Measurements from ENCODE around the gene RAB11FIP3. TPM values are rescaled to one million over a fixed set of nuclear protein-coding genes. Genes with fewer than 3 reads are reported as not detected.

Gene RAB11FIP3
- total RNA-seq, 1 experiment from 2014 or later, result 38.4 TPM

DNA sequence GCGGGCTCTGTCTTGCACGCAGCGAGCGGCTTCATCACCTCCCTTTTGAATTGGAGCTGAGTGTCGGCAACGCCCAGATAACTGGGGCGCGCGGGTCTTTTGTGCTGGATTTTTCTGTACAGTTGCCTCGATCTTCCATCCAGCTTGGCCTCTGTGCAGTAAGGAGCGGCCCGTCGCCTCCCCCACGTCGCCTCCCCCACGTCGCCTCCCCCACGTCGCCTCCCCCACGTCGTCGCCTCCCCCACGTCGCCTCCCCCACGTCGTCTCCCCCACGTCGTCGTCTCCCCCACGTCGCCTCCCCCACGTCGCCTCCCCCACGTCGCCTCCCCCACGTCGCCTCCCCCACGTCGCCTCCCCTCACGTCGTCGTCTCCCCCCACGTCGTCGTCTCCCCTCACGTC lies 119.1 kb downstream of the RAB11FIP3 start:
- peaks cover 41% of the 10 kb centered on the region for H3K79me2 ChIP-seq (ENCODE audit: low read depth)
- ChIA-PET CTCF (no interaction called here), POLR2A (ENCODE audit: unreplicated experiment) (no interaction called here)
- H3K27ac ChIP-seq, result no peak overlapping the region
- H3K4me1 ChIP-seq (replicated peaks; ENCODE audit: insufficient read depth), result no peaks in the 10 kb centered on the region
- no peaks in the 10 kb centered on the region for H3K27me3 ChIP-seq (ENCODE audit: insufficient read depth, low read depth)
- no peaks in the 10 kb centered on the region for H3K9me3 ChIP-seq (ENCODE audit: insufficient read depth, low read depth)
- no peak for DNase-seq
- intact Hi-C loops (cut with micrococcal nuclease; ENCODE audit: unreplicated experiment), result no loop called here
- no peaks in the 10 kb centered on the region for H3K36me3 ChIP-seq (ENCODE audit: low read depth)
- H3K4me2 ChIP-seq, result no peak overlapping the region
- H3F3A ChIP-seq (ENCODE audit: insufficient read depth, low read depth), result no peaks in the 10 kb centered on the region
- H4K20me1 ChIP-seq (ENCODE audit: insufficient read depth), result peaks cover 48% of the 10 kb centered on the region
- H3K4me3 ChIP-seq, result no peak overlapping the region
- TF ChIP-seq, protein P1, sequence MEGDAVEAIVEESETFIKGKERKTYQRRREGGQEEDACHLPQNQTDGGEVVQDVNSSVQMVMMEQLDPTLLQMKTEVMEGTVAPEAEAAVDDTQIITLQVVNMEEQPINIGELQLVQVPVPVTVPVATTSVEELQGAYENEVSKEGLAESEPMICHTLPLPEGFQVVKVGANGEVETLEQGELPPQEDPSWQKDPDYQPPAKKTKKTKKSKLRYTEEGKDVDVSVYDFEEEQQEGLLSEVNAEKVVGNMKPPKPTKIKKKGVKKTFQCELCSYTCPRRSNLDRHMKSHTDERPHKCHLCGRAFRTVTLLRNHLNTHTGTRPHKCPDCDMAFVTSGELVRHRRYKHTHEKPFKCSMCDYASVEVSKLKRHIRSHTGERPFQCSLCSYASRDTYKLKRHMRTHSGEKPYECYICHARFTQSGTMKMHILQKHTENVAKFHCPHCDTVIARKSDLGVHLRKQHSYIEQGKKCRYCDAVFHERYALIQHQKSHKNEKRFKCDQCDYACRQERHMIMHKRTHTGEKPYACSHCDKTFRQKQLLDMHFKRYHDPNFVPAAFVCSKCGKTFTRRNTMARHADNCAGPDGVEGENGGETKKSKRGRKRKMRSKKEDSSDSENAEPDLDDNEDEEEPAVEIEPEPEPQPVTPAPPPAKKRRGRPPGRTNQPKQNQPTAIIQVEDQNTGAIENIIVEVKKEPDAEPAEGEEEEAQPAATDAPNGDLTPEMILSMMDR (conservative IDR thresholded peaks at IDR 0.05), result no peak
- no peak for TF ChIP-seq EZH2 (IDR thresholded peaks at IDR 0.05; ENCODE audit: low read depth)
- BruUV-seq (replicated peaks), result no TSS peak
- H3K9me2 ChIP-seq (ENCODE audit: insufficient read depth), result no peaks in the 10 kb centered on the region
- H2AFZ ChIP-seq, result no peak overlapping the region

DNA sequence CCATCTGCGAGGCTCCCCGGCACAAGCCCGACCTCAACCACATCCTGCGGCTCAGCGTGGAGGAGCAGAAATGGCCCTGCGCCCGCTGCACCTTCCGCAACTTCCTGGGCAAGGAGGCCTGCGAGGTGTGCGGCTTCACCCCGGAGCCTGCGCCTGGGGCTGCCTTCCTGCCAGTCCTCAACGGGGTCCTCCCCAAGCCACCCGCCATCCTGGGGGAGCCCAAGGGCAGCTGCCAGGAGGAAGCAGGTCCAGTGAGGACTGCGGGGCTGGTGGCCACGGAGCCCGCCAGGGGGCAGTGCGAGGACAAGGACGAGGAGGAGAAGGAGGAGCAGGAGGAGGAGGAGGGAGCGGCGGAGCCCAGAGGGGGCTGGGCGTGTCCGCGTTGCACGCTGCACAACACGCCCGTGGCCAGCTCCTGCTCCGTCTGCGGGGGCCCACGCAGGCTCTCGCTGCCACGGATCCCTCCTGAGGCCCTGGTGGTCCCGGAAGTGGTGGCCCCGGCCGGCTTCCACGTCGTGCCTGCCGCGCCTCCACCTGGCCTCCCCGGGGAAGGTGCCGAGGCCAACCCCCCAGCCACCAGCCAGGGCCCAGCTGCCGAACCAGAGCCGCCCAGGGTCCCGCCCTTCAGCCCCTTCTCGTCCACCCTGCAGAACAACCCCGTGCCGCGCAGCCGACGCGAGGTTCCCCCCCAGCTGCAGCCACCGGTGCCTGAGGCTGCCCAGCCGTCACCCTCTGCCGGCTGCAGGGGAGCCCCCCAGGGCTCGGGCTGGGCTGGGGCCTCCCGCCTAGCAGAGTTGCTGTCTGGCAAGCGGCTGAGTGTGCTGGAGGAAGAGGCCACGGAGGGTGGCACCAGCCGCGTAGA lies 121.7 kb downstream of the RAB11FIP3 start:
- DNase-seq, result no peak
- H3K27me3 ChIP-seq (ENCODE audit: insufficient read depth, low read depth), result no peaks in the 10 kb centered on the region
- TF ChIP-seq, protein P1 (conservative IDR thresholded peaks at IDR 0.05), result no peak
- no peak for TF ChIP-seq EZH2 (IDR thresholded peaks at IDR 0.05; ENCODE audit: low read depth)
- no TSS peak for BruUV-seq (replicated peaks)
- H3K9me3 ChIP-seq (ENCODE audit: insufficient read depth, low read depth), result no peaks in the 10 kb centered on the region
- ChIA-PET POLR2A (ENCODE audit: unreplicated experiment) (no interaction called here), CTCF (no interaction called here)
- no peaks in the 10 kb centered on the region for H3K9me2 ChIP-seq (ENCODE audit: insufficient read depth)
- peaks cover 19% of the 10 kb centered on the region for H3K79me2 ChIP-seq (ENCODE audit: low read depth)
- no peaks in the 10 kb centered on the region for H3K36me3 ChIP-seq (ENCODE audit: low read depth)
- no peak overlapping the region for H3K27ac ChIP-seq
- peaks cover 35% of the 10 kb centered on the region for H4K20me1 ChIP-seq (ENCODE audit: insufficient read depth)
- intact Hi-C loops (cut with micrococcal nuclease; ENCODE audit: unreplicated experiment), result no loop called here
- no peaks in the 10 kb centered on the region for H3K4me1 ChIP-seq (replicated peaks; ENCODE audit: insufficient read depth)
- H3K4me2 ChIP-seq, result no peak overlapping the region
- H2AFZ ChIP-seq, result no peak overlapping the region
- no peak overlapping the region for H3K4me3 ChIP-seq
- H3F3A ChIP-seq (ENCODE audit: insufficient read depth, low read depth), result no peaks in the 10 kb centered on the region

DNA sequence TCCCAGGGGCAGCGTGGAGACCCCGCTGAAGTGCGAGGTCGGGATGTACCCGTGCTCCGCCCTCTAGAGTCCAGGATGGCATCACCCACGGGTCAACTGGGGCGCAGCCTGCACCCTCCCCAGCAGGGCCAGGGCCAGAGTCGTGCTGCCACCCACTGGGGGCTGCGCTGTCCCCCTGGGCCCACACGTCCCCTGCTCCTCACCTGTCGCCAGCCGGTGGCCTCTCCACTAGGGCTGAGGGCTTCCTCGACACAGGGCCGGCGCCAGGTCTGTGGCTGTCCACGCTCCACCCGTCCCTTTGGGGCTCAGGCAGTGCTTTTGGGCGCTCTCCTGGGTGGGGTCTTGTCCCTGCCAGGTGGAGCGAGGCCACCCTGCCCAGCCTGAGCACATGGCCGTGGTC lies 123.1 kb downstream of the RAB11FIP3 start:
- Histone ChIP-seq H3K4me1 (replicated peaks; ENCODE audit: insufficient read depth) (no peaks in the 10 kb centered on the region), H3K4me2 (no peak overlapping the region), H4K20me1 (ENCODE audit: insufficient read depth) (peaks cover 24% of the 10 kb centered on the region), H3K9me2 (ENCODE audit: insufficient read depth) (no peaks in the 10 kb centered on the region), H3F3A (ENCODE audit: insufficient read depth, low read depth) (no peaks in the 10 kb centered on the region), H2AFZ (no peak overlapping the region), H3K4me3 (no peak overlapping the region), H3K36me3 (ENCODE audit: low read depth) (no peaks in the 10 kb centered on the region), H3K27me3 (ENCODE audit: insufficient read depth, low read depth) (no peaks in the 10 kb centered on the region), H3K9me3 (ENCODE audit: insufficient read depth, low read depth) (no peaks in the 10 kb centered on the region), H3K27ac (no peak overlapping the region), H3K79me2 (ENCODE audit: low read depth) (peaks cover 6% of the 10 kb centered on the region)
- intact Hi-C loops (cut with micrococcal nuclease; ENCODE audit: unreplicated experiment), result no loop called here
- CTCF ChIA-PET, result no interaction called here
- POLR2A ChIA-PET (ENCODE audit: unreplicated experiment), result no interaction called here
- BruUV-seq (replicated peaks), result no TSS peak
- TF ChIP-seq EZH2 (IDR thresholded peaks at IDR 0.05; ENCODE audit: low read depth), result no peak
- TF ChIP-seq, protein P1 (conservative IDR thresholded peaks at IDR 0.05), result no peak
- DNase-seq, result no peak

Measured in PC-9 (cell line).